Measurements from ENCODE around the gene TBX1.
"Not testable (repeated sequence)": the region's sequence is repeated elsewhere in the genome, so short reads cannot be mapped to it uniquely, and the experiment has no call there.

Gene TBX1

DNA sequence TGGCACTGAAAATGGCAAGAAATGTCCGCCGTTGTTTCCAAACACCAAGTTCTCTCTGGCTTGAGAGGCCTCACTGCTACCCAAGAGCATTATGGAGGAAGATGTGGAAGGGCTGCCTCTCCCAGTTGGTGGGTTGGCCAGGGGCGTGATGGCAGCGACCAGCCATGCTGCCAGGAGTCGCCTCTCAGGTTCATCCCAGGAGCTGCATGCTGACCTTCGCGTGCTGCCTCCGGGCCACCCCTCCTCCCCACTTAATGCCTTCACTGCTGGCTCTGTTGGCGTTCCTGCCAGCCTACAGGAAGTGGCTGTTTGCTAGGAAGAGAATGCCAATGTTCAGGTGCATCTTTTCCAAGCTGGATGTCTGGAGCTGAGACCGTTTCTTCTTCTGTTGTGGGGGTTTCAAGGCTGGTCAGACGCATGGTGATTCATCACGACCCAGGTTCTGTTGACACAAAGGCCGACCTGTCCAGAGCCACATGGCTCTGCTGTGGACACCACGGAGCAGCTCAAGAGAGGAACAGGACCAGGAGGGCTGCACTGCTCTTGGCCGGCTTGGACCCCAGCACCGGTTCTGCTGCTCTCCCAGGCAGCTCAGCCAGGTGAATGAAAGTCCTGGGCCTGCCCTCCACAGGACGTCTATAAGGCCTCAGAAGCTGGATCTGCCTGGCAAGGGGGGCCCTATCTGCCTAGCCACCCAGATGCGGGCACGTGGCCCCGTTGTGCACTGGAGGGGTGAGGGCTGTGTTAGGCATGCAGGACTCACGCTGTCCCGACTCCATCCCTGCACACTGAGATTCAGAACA, 25.1 kb downstream of the TBX1 start:
- no peak for DNase-seq

DNA sequence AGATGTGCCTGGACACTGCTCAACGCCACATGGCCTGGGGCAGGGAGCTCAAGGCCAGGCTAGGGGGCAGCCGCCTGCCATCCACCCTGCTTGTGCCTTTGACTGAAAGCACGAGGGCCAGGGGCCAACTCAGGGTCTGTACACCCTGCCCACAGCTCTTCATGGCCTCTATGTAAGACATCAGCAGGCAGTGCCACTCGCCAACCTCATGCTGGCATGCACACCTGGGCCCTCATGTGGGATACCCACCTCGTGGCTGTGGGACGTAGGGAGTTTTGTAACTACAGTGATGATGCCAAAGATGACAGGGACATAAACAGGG, 25.6 kb downstream of the TBX1 start:
- DNase-seq: no peak

DNA sequence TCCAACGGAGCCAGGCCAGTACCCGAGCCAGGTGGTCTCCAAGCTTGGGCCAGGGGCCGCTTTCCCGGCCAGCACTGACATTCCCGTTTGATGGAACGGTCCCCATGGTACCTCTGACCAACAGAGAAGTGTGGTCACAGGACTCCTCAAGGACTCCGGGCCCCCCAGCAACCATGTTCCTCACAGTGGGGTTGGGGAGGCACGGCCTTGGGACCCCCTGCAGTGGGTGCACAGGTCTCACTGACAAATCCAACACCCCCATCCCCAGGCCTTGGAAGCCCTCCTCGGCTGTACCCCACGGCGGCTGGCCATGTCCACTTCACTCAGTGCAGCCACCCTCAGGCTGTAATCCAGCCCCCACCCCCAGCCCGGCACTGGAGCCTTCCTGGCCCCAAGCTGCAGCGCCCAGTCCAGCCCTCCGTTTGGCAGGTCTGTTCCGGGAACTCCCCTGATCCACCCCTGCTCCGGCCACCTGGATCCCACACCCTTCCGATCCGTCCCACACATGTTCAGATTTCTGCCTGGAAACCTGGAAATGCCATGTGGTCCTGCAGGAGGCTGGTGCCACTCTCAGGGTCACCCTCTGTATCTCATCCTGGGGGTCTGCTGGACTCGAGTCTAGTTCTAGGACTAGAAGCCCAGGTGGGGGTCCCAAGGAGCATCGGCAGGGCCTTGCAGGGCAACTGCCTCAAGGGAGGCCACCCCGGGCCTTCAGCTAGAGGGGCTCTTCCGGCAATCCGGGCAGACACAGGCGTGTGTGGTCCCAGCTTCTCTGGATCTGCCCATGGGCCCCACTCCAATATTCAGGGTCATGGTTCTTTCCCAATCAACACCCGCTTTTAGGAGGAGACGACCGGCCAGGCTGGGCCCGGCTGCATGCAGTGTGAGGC, 26.6 kb downstream of the TBX1 start:
- DNase-seq: no peak

DNA sequence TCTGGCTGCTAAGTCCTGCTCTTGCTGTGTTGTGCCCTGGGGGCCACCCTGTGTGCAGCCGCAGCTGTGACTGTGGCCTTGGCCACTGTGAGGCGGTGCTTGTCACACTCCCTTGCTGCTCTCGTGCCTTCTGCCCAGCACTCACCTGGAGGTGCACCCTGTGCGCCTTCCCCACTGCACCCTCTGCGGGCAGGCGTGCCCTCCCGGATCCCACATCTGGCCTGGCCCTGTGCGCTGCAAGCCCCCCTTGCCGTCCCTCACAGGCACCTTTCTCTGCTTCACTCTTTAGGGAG, 27.2 kb downstream of the TBX1 start:
- DNase-seq: no peak

DNA sequence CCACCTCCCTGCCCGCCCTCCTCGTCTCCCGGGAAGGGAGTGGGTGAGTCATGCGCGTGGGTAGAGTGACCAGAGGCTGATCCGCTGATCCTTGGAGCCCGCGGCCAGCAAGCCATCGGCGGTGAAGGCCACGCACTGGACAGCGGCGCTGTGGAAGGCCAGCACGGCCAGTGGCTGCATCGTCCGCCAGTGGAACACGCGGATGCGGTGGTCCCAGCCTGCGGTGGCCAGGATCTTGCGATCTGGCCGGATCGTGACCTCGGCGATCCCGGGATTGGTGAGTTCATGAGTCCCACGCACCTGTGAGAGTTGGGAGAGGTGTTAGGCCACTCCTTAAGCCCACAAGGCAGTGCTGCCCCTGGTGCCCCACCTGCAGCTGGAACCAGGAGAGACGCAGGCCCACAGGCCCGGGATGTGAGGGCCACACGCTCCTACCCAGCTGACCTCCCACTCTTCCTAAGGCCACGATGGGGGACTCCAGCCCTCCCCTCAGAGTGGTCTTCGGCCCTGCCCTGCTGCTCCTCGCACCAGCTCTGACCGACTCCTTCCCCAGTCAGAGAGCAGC, 28.2 kb downstream of the TBX1 start:
- DNase-seq: no peak

DNA sequence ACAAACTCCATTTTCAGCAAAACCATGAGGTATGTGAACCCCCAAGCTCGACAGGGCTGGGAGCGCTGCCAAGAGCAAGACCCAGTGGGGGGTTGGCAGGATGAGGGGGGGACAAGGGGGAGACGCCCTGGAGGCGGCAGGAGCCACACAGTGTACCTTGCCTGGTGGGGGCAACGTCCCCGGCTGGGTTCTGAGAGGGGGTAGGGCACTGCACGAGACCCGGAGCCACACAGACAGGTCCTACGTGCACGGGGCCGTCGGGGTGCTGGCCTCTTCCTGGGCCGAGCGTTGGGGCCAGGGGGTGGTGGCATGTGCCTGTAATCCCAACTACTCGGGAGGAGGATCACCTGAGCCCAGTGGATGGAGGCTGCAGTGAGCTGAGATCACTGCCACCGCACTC, 28.8 kb downstream of the TBX1 start:
- no peak for DNase-seq

DNA sequence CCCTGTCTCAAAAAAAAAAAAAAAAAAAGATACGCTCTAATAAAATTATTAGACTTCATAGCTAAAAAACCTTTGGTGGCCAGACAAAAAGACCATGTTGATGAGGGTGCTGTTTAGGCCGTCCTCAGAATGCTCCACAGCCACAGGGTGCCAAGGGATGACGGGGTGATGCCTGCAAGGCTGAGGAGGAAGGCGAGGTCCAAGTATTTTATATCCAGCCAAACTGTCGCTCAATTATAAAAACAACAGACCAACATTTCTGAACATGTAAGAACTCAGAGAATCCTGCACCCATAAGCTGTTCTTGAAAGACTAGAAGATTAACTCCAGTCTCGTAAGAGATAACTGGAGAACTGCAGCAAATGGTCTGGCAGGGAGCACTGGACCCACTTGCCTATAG, 29.2 kb downstream of the TBX1 start:
- no peak for DNase-seq

DNA sequence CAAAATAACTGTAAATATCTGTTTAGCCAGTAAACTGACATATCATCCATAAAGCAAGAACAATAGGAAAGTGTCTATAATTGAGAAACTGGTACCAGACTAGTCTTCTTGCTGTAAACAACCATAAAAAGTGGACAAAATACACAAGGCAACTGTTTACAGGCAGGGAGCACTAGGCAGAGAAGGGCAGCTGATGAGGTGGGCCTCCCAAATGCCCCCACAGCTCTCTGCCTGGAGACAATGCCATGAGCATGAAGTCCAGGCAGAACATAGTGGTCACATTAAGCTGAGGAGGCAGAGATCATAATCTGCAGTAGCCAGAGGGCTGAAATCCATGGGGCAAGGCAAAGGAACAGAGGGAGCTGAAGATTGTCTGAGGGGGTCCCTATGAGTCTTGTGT, 30.7 kb downstream of the TBX1 start:
- no peak for DNase-seq

DNA sequence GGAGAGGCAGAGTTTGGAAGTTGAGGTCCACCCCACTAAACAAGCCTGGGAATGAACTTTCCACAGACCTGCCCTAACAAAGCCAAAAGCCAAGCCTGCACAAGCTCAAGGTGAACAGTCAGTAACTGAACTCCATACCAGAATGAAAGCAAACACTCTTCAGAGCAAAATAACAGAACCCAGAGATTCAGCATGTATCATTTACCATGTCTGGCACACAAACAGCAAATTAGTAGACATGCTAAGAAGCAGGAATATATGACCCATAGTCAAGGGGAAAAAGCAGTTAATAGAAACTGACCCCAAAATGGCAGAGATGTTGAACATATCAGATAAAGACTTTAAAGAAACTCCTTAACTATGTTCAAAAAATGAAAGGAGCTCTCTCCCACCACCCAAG, 31.3 kb downstream of the TBX1 start:
- no peak for DNase-seq

DNA sequence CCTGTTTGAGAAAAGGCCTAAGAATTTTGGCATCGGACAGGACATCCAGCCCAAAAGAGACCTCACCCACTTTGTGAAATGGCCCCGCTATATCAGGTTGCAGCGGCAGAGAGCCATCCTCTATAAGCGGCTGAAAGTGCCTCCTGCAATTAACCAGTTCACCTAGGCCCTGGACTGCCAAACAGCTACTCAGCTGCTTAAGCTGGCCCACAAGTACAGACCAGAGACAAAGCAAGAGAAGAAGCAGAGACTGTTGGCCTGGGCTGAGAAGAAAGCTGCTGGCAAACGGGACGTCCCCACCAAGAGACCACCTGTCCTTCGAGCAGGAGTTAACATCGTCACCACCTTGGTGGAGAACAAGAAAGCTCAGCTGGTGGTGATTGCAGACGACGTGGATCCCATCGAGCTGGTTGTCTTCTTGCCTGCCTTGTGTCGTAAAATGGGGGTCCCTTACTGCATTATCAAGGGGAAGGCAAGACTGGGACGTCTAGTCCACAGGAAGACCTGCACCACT, 31.9 kb downstream of the TBX1 start:
- DNase-seq: not testable (repeated sequence)

DNA sequence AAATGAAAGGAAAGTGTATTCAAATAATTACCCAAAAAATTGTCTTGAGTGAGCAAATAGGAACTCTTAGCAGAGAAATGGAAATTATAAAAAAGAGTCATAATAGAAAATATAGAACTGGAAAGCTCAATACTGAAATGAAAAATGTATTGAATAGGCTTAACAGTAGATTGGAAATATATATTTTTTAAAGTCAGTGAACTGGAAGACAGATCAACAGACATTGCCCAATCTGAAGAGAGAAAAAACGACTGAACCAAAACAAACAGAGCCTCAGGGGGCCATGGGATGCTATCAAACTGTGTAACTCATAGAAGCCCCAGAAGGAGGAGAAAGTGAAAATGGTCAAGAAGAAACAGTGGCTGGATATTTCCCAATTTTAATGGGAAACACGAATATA, 32.6 kb downstream of the TBX1 start:
- DNase-seq: no peak

DNA sequence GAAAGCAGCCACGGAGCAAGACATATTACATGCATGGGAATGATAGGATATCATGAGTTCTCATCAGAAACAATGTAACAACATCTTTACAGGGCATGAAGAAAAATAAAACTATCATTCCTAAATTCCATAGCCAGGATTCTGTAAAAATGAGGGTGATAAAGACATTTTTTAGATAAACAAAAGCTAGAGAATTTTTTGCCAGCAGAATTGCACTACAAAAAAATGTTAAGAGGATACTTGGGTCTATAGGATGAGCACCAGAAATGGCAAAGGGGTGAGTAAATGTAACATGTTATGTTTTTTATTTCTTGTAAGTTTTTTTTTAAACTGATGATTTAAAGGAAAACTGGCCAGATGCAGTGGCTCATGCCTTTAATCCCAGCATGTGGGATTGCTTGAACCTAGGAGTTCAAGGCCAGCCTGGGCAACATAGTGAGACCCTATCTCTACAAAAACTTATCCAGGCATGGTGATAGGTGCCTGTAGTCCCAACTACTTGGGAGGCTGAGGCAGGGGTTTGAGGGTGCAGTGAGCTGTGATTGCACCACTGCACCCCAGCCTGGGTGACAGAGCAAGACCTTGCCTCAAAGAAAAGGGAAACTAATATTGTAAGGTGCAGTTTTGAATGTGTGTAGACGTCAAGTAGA, 33.2 kb downstream of the TBX1 start:
- DNase-seq: no peak

DNA sequence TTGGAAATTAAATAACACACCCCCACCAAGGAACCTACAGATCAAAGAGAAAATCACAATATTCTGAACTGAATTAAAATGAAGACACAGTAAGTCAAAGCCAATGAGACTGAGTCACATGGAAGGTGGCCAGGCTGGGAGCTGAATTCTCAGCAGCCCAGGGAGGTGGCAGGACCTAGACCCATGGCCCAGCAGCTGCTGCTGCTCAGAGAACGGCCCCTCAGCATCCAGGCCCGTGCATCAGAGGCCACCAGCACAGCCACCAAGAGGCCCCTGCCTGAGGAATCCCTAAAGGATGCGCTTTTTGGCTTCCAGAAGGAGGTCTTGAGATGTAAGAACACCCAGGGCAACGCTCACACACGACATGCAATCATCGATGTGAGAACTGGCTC, 35.0 kb downstream of the TBX1 start:
- DNase-seq: no peak

DNA sequence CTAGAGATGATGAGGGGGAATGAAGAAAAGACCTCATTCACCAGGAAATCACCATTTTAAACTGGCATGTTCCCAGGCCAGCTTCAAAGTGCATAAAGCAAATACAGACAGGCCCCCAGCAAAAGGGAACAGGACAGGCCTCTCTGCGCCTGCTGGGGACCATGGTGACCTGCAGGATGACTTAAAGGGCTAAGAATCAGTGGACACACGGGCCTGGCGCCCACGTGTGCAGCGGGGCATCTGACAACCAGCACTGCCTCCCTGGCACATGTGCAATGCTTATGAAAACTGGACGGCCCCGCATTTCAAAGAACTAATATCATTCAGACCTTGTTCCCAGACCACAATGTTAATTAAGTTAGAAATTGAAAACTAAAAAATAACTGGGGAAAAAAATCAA, 35.6 kb downstream of the TBX1 start:
- no peak for DNase-seq

DNA sequence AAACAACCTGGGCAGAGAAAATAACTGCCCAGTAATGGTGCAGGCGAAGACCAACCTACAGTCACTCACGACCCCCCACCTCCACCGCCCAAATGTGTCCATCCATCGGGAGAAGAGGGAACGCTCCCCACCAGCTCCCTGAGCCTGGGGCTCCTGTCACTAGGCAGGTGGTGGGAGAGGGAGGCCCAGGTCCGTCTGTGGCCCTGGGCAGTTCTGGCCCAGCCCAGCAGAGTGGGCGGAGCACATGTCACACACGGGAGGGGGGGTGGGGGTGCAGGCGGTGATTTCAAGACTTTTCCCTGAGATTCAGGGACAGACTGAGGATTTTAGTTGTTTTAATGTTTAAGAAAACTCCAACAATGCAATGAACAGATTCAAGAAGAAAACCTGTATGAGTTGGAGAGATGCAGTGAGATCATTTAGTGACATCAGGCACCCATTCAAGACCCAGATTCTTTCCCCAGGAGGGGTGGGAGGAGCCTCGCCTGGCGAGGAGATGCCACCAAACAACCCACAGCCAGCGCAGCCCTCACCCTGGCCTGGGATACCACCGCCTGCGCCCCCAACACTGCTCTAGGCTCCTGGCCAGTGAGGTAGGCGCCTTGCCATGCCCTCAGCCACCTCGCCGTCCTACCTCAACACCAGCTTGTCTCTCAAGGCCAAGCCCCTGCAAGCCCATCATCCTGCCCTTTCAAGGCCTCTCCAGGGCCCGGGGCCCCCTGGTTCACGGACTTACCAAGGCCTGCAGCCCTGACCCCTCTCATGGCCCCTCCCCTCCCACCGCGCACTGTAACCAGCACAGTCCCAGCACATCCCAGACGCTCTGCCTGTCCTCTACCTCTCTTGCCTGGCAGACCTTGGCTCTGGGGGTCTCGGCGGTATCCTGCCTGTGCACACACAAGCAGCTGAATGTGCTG, 36.8 kb downstream of the TBX1 start:
- DNase-seq: no peak

DNA sequence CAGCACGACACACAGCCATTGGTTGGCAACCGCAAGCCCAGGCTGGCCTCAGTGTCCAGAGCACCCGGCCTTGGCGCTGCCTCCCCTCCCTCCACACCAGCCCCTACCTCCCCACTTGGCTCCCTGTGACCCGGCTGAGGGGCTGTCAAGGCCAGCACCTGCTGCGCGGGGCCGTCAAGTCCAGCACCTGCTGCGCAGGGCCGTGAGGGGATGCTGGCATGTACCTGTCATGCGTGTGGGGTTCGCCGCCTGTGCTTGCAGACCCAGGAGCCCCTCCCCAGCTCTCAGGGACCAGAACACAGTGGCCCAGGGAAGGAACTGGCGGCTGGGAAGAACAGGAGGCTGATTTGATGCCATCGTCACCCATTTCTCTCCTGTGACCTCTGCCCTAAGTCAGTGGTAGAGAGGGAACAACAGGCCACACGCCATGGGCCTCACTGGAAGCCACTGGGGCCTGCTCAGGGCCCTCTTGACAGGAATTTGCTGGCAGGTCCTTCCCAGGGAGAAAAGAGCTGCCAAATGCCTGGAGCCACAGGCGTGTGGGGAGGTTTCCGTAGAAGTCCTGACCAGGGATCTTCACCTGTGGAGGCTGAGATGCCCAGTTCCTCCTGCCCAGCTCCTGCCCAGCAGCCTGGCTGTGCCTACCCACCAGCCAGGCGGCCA, 37.6 kb downstream of the TBX1 start:
- DNase-seq: no peak

DNA sequence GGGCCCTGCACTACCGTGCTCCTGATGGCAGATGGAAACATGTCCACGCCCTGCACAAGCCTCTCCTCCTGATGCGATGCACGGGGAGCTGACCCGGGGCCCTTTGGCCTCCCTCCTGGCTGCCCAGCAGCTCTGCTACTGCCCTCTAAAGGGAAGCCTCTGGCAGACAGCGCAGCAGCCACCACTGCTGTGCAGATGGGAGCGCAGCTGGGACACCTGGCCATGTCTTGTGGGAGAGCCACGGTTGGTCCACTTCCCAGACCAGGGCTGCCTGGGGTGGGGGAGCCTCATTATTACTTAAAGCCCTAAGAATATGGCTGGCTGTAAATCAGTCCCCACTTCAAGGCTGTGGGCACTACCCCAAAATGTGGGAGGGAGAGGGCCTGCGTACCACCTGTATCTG, 38.3 kb downstream of the TBX1 start:
- DNase-seq: no peak

DNA sequence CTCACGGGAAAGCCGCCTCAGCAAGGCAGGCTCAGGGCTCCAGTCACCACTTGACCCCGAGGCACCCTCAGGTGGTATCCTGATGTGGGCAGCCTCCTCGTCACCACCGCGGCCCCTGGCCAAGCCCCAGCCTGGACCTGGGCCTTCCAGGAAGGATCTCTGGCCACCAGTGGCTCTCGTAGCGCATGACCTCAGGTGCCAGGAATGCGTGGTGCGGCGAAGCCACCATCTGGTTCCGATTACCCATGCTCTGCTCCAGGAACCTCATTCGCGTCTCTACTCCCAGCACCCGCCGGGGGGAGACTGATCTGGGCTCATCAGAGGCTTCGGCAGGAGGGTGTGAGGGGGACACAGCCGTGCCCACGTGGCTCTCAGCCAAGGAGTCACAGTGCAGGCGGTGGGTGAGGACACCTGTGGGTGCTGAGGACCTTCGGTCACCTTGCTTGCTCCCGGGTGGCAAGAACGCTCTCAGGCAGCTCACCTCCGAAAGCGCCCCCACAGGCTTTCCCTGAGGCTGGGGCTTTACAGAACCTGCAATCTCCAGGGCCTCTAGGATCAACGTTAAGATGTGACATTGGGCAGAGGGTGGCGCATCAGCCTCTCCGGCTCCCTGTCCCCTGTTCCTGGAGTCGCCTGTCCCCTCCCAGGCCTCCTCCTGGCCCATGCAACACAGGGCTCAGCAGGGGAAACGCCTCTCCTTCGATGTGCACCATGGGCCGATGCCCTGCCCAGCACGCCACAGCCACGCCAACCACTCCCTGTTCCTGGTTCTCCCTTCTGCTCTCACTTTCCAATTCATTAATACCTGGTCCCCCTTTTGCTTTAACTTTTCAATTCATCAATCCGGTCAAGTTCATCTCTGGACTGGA, 39.0 kb downstream of the TBX1 start:
- DNase-seq: no peak

DNA sequence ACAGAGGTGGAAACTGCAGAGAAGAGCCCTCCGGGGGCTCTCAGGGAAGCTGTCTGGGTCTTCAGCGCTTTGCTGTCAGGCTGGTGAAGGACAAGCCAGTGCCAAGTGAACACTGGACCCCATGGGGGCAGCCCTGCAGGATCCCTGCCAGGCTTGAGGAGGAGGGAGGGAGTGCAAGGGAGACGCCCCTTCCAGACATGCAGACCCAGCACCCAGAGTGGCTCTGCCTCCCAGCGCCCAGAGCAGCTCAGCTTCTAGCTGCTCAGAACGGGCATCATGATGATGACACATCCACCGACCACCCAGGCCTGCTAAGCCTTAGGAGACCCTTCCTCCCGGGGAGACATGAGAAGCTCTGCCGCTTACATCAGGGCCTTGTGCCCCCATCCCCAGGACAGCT, 39.7 kb downstream of the TBX1 start:
- DNase-seq: no peak

DNA sequence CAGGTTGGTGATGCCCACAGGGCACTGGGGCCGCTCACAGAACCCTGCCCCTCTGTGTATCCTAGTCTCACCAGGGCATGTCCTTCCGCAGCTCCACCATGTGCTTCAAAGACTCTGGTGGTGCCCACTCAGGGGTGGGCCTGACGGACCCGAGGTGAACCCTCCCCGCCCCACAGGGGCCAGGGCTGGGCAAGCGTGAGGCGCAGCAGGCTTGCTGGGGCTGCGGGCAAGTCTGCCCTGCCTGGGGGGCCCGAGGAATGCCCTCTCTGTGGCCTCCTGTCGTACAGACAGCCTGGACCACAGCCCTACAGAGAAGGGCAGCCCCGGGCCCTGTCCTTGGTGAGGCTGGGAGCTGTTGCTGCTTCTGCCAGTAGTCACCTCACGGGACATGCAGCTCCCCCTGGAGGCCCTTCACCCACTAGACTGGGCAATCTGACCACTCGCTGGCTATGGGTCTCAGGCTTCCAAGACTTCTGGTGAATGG, 40.2 kb downstream of the TBX1 start:
- DNase-seq: no peak
